SK-N-SH (cell line): ENCODE results near the gene EPHB2. TPM values are rescaled to one million over a fixed set of nuclear protein-coding genes. Genes with fewer than 3 reads are reported as not detected.

Experiments
- CTCF ChIA-PET: fragments of 300-600, 350-600 bp; formaldehyde crosslinking; extraction: SDS; loops from one replicate; lab custom pipeline; 2021; lab: Yijun Ruan, JAX
- POLR2A ChIA-PET: fragments of 350-600 bp; sonication (Branson Sonifier 250); formaldehyde crosslinking; extraction: SDS; loops from one replicate; lab custom pipeline; 2020; ENCODE audit warnings: antibody characterized with exemption, inconsistent platforms; lab: Yijun Ruan, JAX
- DNase-seq: peaks from one replicate; pipeline ENCODE4 v3.0.0; 2012
- H2AFZ ChIP-seq: fragments of 200-600 bp; sonication (generic); 2 replicates; pipeline ENCODE4 v1.8.1; 2016; ENCODE audit warnings: antibody characterized with exemption, mild to moderate bottlenecking, low read depth
- H3F3A ChIP-seq: fragments of 200-600 bp; sonication (generic); replicated peaks from 2 replicates; pipeline ENCODE3; 2016; ENCODE audit warnings: antibody characterized with exemption, mild to moderate bottlenecking; ENCODE audit not compliant: insufficient read depth
- H3K27ac ChIP-seq, 2 experiments: fragments of 200-500 bp in 1 of 2; fragments of 200-600 bp in 1 of 2; sonication (Bioruptor generic) in 1 of 2; sonication (generic), shearing (Covaris generic) in 1 of 2; 2 replicates each; pipeline versions ENCODE4 v1.5.1 to v1.6.1; 2014 to 2016; ENCODE audit warnings: low read depth in 2 of 2, inconsistent platforms in 1 of 2, low read length in 1 of 2, mild to moderate bottlenecking in 1 of 2, mixed read lengths in 1 of 2
- H3K27me3 ChIP-seq: fragments of 200-600 bp; sonication (generic), shearing (Covaris generic); 2 replicates; pipeline ENCODE4 v1.6.1; 2016; ENCODE audit warnings: mixed run types; ENCODE audit not compliant: insufficient read depth
- H3K36me3 ChIP-seq, 2 experiments: fragments of 200-500 bp in 1 of 2; fragments of 200-600 bp in 1 of 2; sonication (Bioruptor generic) in 1 of 2; sonication (generic) in 1 of 2; replicated peaks in 1 of 2; 2 replicates each; pipeline versions ENCODE3 to v1.5.1; 2014 to 2016; ENCODE audit warnings: low read length in 1 of 2, mild to moderate bottlenecking in 1 of 2; ENCODE audit not compliant: insufficient read depth in 2 of 2, control insufficient read depth in 1 of 2
- H3K4me1 ChIP-seq, 2 experiments: fragments of 200-500 bp in 1 of 2; fragments of 200-600 bp in 1 of 2; sonication (Bioruptor generic) in 1 of 2; sonication (generic), shearing (Covaris generic) in 1 of 2; 2 replicates each; pipeline versions ENCODE4 v1.5.1 to v1.6.1; 2014 to 2016; ENCODE audit warnings: low read depth in 1 of 2, low read length in 1 of 2, mixed run types in 1 of 2; ENCODE audit not compliant: insufficient read depth in 2 of 2, control insufficient read depth in 1 of 2
- H3K4me2 ChIP-seq: fragments of 200-600 bp; sonication (generic), shearing (Covaris generic); 2 replicates; pipeline ENCODE4 v1.6.1; 2017; ENCODE audit warnings: mixed run types
- H3K4me3 ChIP-seq, 2 experiments: fragments of 200-500 bp in 1 of 2; fragments of 200-600 bp in 1 of 2; sonication (Bioruptor generic) in 1 of 2; sonication (generic), shearing (Covaris generic) in 1 of 2; 2 replicates each; pipeline versions ENCODE4 v1.5.1 to v1.8.1; 2014 to 2016; ENCODE audit warnings: low read depth in 2 of 2, inconsistent platforms in 1 of 2, low read length in 1 of 2, mild to moderate bottlenecking in 1 of 2, mixed read lengths in 1 of 2, moderate library complexity in 1 of 2
- H3K79me2 ChIP-seq: fragments of 200-600 bp; sonication (generic); 2 replicates; pipeline ENCODE4 v1.8.1; 2017; ENCODE audit warnings: mild to moderate bottlenecking; ENCODE audit not compliant: insufficient read depth
- H3K9ac ChIP-seq: fragments of 200-600 bp; sonication (generic); 2 replicates; pipeline ENCODE4 v1.6.1; 2017; ENCODE audit warnings: mixed run types
- H3K9me2 ChIP-seq: fragments of 200-600 bp; sonication (generic); 2 replicates; pipeline ENCODE4 v1.6.1; 2017; ENCODE audit warnings: mixed run types
- H3K9me3 ChIP-seq: fragments of 200-600 bp; sonication (generic); 2 replicates; pipeline ENCODE4 v1.6.1; 2017; ENCODE audit warnings: mixed run types, mild to moderate bottlenecking, moderate library complexity
- H4K20me1 ChIP-seq: fragments of 200-600 bp; sonication (generic); 2 replicates; pipeline ENCODE4 v1.6.1; 2017; ENCODE audit warnings: mild to moderate bottlenecking, mixed run types; ENCODE audit not compliant: insufficient read depth
- CHD2 ChIP-seq: fragments of 150-350 bp; IDR thresholded peaks from 2 replicates; pipeline ENCODE4 v1.6.1; 2018; ENCODE audit warnings: low read length; ENCODE audit not compliant: partially characterized antibody
- EP300 ChIP-seq, 2 experiments: IDR thresholded peaks; 2 replicates each; pipeline versions ENCODE4 v1.4.0 to v1.6.1; 2012; ENCODE audit warnings: borderline replicate concordance in 1 of 2, low read depth in 1 of 2, low read length in 1 of 2
- EZH2phosphoT487 ChIP-seq: fragments of 200-600 bp; sonication (generic); IDR thresholded peaks from 2 replicates; pipeline ENCODE4 v1.6.1; 2017; ENCODE audit warnings: low read depth, mixed run types, mild to moderate bottlenecking, antibody characterized with exemption, moderate library complexity, borderline replicate concordance
- FOSL2 ChIP-seq: IDR thresholded peaks from 2 replicates; pipeline ENCODE4 v1.4.0; 2012; ENCODE audit warnings: low read depth, mild to moderate bottlenecking, moderate library complexity, borderline replicate concordance
- JUND ChIP-seq: IDR thresholded peaks from 2 replicates; pipeline ENCODE4 v1.4.0; 2012
- MXI1 ChIP-seq: IDR thresholded peaks from 2 replicates; pipeline ENCODE4 v1.6.1; 2012; ENCODE audit warnings: mild to moderate bottlenecking, low read depth, low read length, improper control_type of control experiment
- POLR2AphosphoS5 ChIP-seq: IDR thresholded peaks from 2 replicates; pipeline ENCODE4 v1.6.1; 2012; ENCODE audit warnings: low read depth, low read length
- RAD21 ChIP-seq: IDR thresholded peaks from 2 replicates; pipeline ENCODE4 v1.6.1; 2012; ENCODE audit warnings: mild to moderate bottlenecking, low read length
- RFX5 ChIP-seq: IDR thresholded peaks from 2 replicates; pipeline ENCODE4 v1.6.1; 2012; ENCODE audit warnings: mild to moderate bottlenecking, improper control_type of control experiment, low read length
- RXRA ChIP-seq: IDR thresholded peaks from 2 replicates; pipeline ENCODE4 v1.4.0; 2012; ENCODE audit warnings: low read depth, mild to moderate bottlenecking, borderline replicate concordance
- SIN3A ChIP-seq: IDR thresholded peaks from 2 replicates; pipeline ENCODE4 v1.6.1; 2012; ENCODE audit warnings: low read depth, mild to moderate bottlenecking, low read length, moderate library complexity, borderline replicate concordance
- TEAD4 ChIP-seq: IDR thresholded peaks from 2 replicates; pipeline ENCODE4 v1.4.0; 2012; ENCODE audit warnings: mild to moderate bottlenecking, borderline replicate concordance; ENCODE audit not compliant: insufficient read depth
- ZBTB33 ChIP-seq: IDR thresholded peaks from 2 replicates; pipeline ENCODE4 v1.4.0; 2012; ENCODE audit warnings: low read depth, borderline replicate concordance
- WGBS: methylation state at CpG from one replicate; pipeline ENCODE4 v1.1.6; 2017; ENCODE audit warnings: low lambda C conversion rate; 5-methylcytosine and 5-hydroxymethylcytosine counted together
- polyA plus RNA-seq, 3 experiments: library from polyadenylated mRNA; depleted of rRNA; stranded (reverse); fragments of >200 nt; gene quantifications; 2 replicates each; pipeline ENCODE4 v1.2.3, GENCODE V29; 2012

The EPHB2 gene
- polyA plus RNA-seq, 1 of the 3 experiments (the other 2 are of a cell fraction) = 25.2 TPM

- peaks cover 38 to 48% of the 10 kb centered on the region in 2 experiments for H3K4me1 ChIP-seq
- POLR2A ChIA-PET = no interaction called here
Measured at GRCh38 chr1:22750685-22751051, 40.0 kb downstream of the EPHB2 start.

GRCh38 chr1:22751124-22751531 lies 40.5 kb downstream of the EPHB2 start:
- H3K4me2 ChIP-seq = peak overlapping the region; percentile 65
- peak overlapping the region; percentile 68 to 96 for H3K27ac ChIP-seq

More at GRCh38 chr1:22750685-22751051, 40.0 kb downstream of the EPHB2 start:
- peaks cover 68% of the 10 kb centered on the region for H3F3A ChIP-seq
- no peaks in the 10 kb centered on the region for H3K36me3 ChIP-seq
- 57% methylated on average over 1 of the region's 1 CpG for WGBS
- peaks cover 37% of the 10 kb centered on the region for H3K79me2 ChIP-seq
- CTCF ChIA-PET = interaction anchor here (0.5 to 0.9 kb wide), 2 partner anchors 77 to 86 kb away, joined by 3 read pairs; no protein-coding TSS in a partner anchor
- H2AFZ ChIP-seq = no peak overlapping the region
- H3K9ac ChIP-seq = peak overlapping the region; percentile 68; the same call in 1 of the 2 replicates
- peak overlapping the region; percentile 68 to 96 for H3K27ac ChIP-seq
- H3K4me2 ChIP-seq = peak overlapping the region; percentile 65
- no peaks in the 10 kb centered on the region for H3K9me2 ChIP-seq
- no peak overlapping the region for H3K4me3 ChIP-seq
- DNase-seq = no peak
- H3K27me3 ChIP-seq = no peaks in the 10 kb centered on the region
- no peaks in the 10 kb centered on the region for H3K9me3 ChIP-seq
- TF ChIP-seq SIN3A (0 out of 2 replicates have a peak, but pooled peaks have one; percentile 3), RXRA (no peak)
- H4K20me1 ChIP-seq = no peaks in the 10 kb centered on the region

GRCh38 chr1:22752339-22752738 lies 41.7 kb downstream of the EPHB2 start:
- no peaks in the 10 kb centered on the region for H4K20me1 ChIP-seq
- ChIA-PET CTCF (no interaction called here), POLR2A (no interaction called here)
- H3K4me3 ChIP-seq = no peak overlapping the region
- DNase-seq = no peak
- H3K4me1 ChIP-seq = peaks cover 30 to 34% of the 10 kb centered on the region in 2 experiments
- H3K27ac ChIP-seq = no peak overlapping the region
- H3F3A ChIP-seq = peaks cover 52% of the 10 kb centered on the region
- H2AFZ ChIP-seq = no peak overlapping the region
- no peak overlapping the region for H3K4me2 ChIP-seq
- peaks cover 48% of the 10 kb centered on the region for H3K79me2 ChIP-seq
- no peaks in the 10 kb centered on the region for H3K9me2 ChIP-seq
- H3K9ac ChIP-seq = no peak overlapping the region
- no peaks in the 10 kb centered on the region for H3K36me3 ChIP-seq
- H3K27me3 ChIP-seq = no peaks in the 10 kb centered on the region
- H3K9me3 ChIP-seq = no peaks in the 10 kb centered on the region
- WGBS = 98% methylated on average over 1 of the region's 1 CpG
- TF ChIP-seq EP300 (IDR thresholded peaks at IDR 0.05; ENCODE audit: borderline replicate concordance in 1 of 2, low read depth in 1 of 2, low read length in 1 of 2) (no peak), SIN3A (no peak), ZBTB33 (no peak), CHD2 (no peak), RAD21 (no peak), POLR2AphosphoS5 (no peak), JUND (no peak), MXI1 (no peak), TEAD4 (no peak), FOSL2 (no peak)

More at GRCh38 chr1:22751124-22751531, 40.5 kb downstream of the EPHB2 start:
- ChIA-PET POLR2A (no interaction called here), CTCF (interaction anchor here (0.6 to 0.9 kb wide), 2 partner anchors 46 to 78 kb away, joined by 3 read pairs; no protein-coding TSS in a partner anchor)
- H2AFZ ChIP-seq = no peak overlapping the region
- H3K27me3 ChIP-seq = no peaks in the 10 kb centered on the region
- H3K79me2 ChIP-seq = peaks cover 37% of the 10 kb centered on the region
- TF ChIP-seq TEAD4 = no peak
- TF ChIP-seq JUND = no peak
- no peak for TF ChIP-seq EZH2phosphoT487
- no peak for TF ChIP-seq RFX5
- no peak for TF ChIP-seq MXI1
- no peak for TF ChIP-seq ZBTB33
- no peaks in the 10 kb centered on the region for H4K20me1 ChIP-seq
- no peaks in the 10 kb centered on the region for H3K9me3 ChIP-seq
- no peaks in the 10 kb centered on the region for H3K36me3 ChIP-seq
- WGBS = 97% methylated on average over 6 of the region's 6 CpGs
- H3F3A ChIP-seq = peaks cover 63% of the 10 kb centered on the region
- H3K9ac ChIP-seq = peak overlapping the region; percentile 68; the same call in 1 of the 2 replicates
- no peak overlapping the region for H3K4me3 ChIP-seq
- H3K9me2 ChIP-seq = no peaks in the 10 kb centered on the region
- peaks cover 37 to 45% of the 10 kb centered on the region in 2 experiments for H3K4me1 ChIP-seq
- DNase-seq = no peak
